ENCODE measurements around the gene IL1RL1.

- TF ChIP-seq, protein P1, sequence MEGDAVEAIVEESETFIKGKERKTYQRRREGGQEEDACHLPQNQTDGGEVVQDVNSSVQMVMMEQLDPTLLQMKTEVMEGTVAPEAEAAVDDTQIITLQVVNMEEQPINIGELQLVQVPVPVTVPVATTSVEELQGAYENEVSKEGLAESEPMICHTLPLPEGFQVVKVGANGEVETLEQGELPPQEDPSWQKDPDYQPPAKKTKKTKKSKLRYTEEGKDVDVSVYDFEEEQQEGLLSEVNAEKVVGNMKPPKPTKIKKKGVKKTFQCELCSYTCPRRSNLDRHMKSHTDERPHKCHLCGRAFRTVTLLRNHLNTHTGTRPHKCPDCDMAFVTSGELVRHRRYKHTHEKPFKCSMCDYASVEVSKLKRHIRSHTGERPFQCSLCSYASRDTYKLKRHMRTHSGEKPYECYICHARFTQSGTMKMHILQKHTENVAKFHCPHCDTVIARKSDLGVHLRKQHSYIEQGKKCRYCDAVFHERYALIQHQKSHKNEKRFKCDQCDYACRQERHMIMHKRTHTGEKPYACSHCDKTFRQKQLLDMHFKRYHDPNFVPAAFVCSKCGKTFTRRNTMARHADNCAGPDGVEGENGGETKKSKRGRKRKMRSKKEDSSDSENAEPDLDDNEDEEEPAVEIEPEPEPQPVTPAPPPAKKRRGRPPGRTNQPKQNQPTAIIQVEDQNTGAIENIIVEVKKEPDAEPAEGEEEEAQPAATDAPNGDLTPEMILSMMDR (conservative IDR thresholded peaks at IDR 0.05 in 1 of 2, IDR thresholded peaks at IDR 0.05 in 1 of 2; ENCODE audit: low read depth in 1 of 2, low read length in 2 of 2) = no peak
- TF ChIP-seq EZH2 (IDR thresholded peaks at IDR 0.05; ENCODE audit: low read length, missing control alignments) = no peak
Measured at GRCh38 chr2:102313025-102313424, 1.7 kb downstream of the IL1RL1 start.

All from fibroblast of lung (primary cell).